A549 (cell line): ENCODE data around the gene ANKRD33B. TPM values are rescaled to one million over a fixed set of nuclear protein-coding genes. Genes with fewer than 3 reads are reported as not detected.

Experiments
- ATAC-seq, 2 experiments: fragments of 200-7000 bp in 1 of 2; fragments of >200 bp in 1 of 2; cut with Nextera tagmentation in 1 of 2; cut with Tn5 transposase in 1 of 2; 3 replicates each; pipeline versions ENCODE4 v1.8.0 to v1.9.1; 2018 to 2020; ENCODE audit warnings: mild to moderate bottlenecking in 1 of 2, moderate library complexity in 1 of 2
- CTCF ChIA-PET: fragments of 300-600 bp; sonication (Branson Sonifier 250); formaldehyde crosslinking; extraction: SDS; loops from one replicate; lab custom pipeline; 2021; ENCODE audit warnings: antibody characterized with exemption, inconsistent platforms; lab: Yijun Ruan, JAX
- POLR2A ChIA-PET: fragments of 350-600 bp; formaldehyde crosslinking; extraction: SDS; loops from one replicate; lab custom pipeline; 2021; ENCODE audit warnings: antibody characterized with exemption, inconsistent platforms; lab: Yijun Ruan, JAX
- DNase-seq, 2 experiments: peaks; one replicate each; pipeline versions ENCODE4 v3.0.0 to v3.0.0-alpha.2; 2011 to 2016; ENCODE audit warnings: low read depth in 1 of 2, low spot score in 1 of 2
- FAIRE-seq: peaks from 2 replicates; lab custom pipeline; 2011; peaks lifted over from hg19 to GRCh38; lab: Jason Lieb, UNC
- H3K27ac ChIP-seq, 2 experiments: fragments of >200 bp; sonication (Bioruptor Twin); formaldehyde crosslinking; 3 replicates each; pipeline ENCODE4 v1.5.1; 2016 to 2017
- H3K4me1 ChIP-seq: fragments of >200 bp; sonication (Bioruptor Twin); formaldehyde crosslinking; 3 replicates; pipeline ENCODE4 v1.6.1; 2016
- H3K4me2 ChIP-seq: fragments of >200 bp; sonication (Bioruptor Twin); formaldehyde crosslinking; 3 replicates; pipeline ENCODE4 v1.6.1; 2016
- H3K4me3 ChIP-seq: fragments of >200 bp; sonication (Bioruptor Twin); formaldehyde crosslinking; 3 replicates; pipeline ENCODE4 v1.5.1; 2016
- H3K9me3 ChIP-seq: fragments of >200 bp; sonication (Bioruptor Twin); formaldehyde crosslinking; 3 replicates; pipeline ENCODE4 v1.6.1; 2016
- EHF ChIP-seq: fragments of 250-450 bp; sonication (Bioruptor Pico); IDR thresholded peaks from 2 replicates; pipeline ENCODE4 v1.5.0; 2020; ENCODE audit warnings: mild to moderate bottlenecking
- HEYL ChIP-seq: fragments of 250-450 bp; sonication (Bioruptor Pico); IDR thresholded peaks from 2 replicates; pipeline ENCODE4 v1.8.0; 2021; ENCODE audit warnings: mild to moderate bottlenecking, moderate library complexity
- HOXA7 ChIP-seq: fragments of 250-450 bp; sonication (Bioruptor Pico); IDR thresholded peaks from 2 replicates; pipeline ENCODE4 v1.5.0; 2020; ENCODE audit warnings: mild to moderate bottlenecking, moderate library complexity
- JUN ChIP-seq, 2 experiments: fragments of >200 bp; sonication (Bioruptor Twin); formaldehyde crosslinking; IDR thresholded peaks; 2 replicates in 1 of 2; 3 replicates in 1 of 2; pipeline ENCODE4 v1.6.1; 2016 to 2017
- KDM1A ChIP-seq: fragments of 200-600 bp; sonication (generic); IDR thresholded peaks from 2 replicates; pipeline ENCODE4 v1.6.1; 2016; ENCODE audit warnings: low read depth, mild to moderate bottlenecking
- MAFK ChIP-seq: fragments of 450-650 bp; IDR thresholded peaks from 2 replicates; pipeline ENCODE4 v1.6.1; 2014; ENCODE audit not compliant: partially characterized antibody
- NFE2L2 ChIP-seq: fragments of 150-350 bp; conservative IDR thresholded peaks from 2 replicates; pipeline ENCODE4 v1.6.1; 2014; ENCODE audit warnings: low read length
- RARB ChIP-seq: fragments of 250-450 bp; sonication (Bioruptor Pico); IDR thresholded peaks from 2 replicates; pipeline ENCODE4 v1.8.0; 2021; ENCODE audit warnings: mild to moderate bottlenecking, moderate library complexity
- RFX5 ChIP-seq: fragments of 450-650 bp; IDR thresholded peaks from 2 replicates; pipeline ENCODE4 v1.7.1; 2014; ENCODE audit warnings: antibody characterized with exemption, mild to moderate bottlenecking, moderate library complexity
- SREBF2 ChIP-seq: fragments of 450-650 bp; IDR thresholded peaks from 2 replicates; pipeline ENCODE4 v1.6.1; 2014; ENCODE audit warnings: mild to moderate bottlenecking, moderate library complexity
- ZC3H11A ChIP-seq: fragments of 450-650 bp; IDR thresholded peaks from 2 replicates; pipeline ENCODE4 v1.6.1; 2014; ENCODE audit warnings: antibody characterized with exemption, mild to moderate bottlenecking
- ZSCAN20 ChIP-seq: fragments of 250-450 bp; sonication (Bioruptor Pico); IDR thresholded peaks from 2 replicates; pipeline ENCODE4 v1.8.0; 2022; ENCODE audit warnings: mild to moderate bottlenecking, moderate library complexity
- WGBS: methylation state at CpG from one replicate; pipeline ENCODE4 v1.1.6; 2017; ENCODE audit errors: missing lambda C conversion rate; 5-methylcytosine and 5-hydroxymethylcytosine counted together
- polyA plus RNA-seq, 4 experiments: library from polyadenylated mRNA; depleted of rRNA in 3 of 4; stranded (reverse); fragments of >200 nt; fragmentation: RNase III in 1 of 4; extraction: RNeasy Plus Mini Kit Qiagen cat#74134 plus additional on column Dnase treatment in 1 of 4; gene quantifications; 2 replicates in 3 of 4; 3 replicates in 1 of 4; pipeline ENCODE4 v1.2.3, GENCODE V29; 2011 to 2017
- TF ChIP-seq, protein P1 (sequence below): IDR thresholded peaks from 2 replicates; pipeline ENCODE4 v1.6.1; 2012
- TF ChIP-seq, protein P2 (sequence below): fragments of >200 bp; sonication (Bioruptor Twin); formaldehyde crosslinking; IDR thresholded peaks from 3 replicates; pipeline ENCODE4 v1.5.1; 2016
- TF ChIP-seq, protein P3 (sequence below): fragments of 150-350 bp; IDR thresholded peaks from 2 replicates; pipeline ENCODE4 v1.6.1; 2014; ENCODE audit warnings: low read depth, mild to moderate bottlenecking, low read length
- TF ChIP-seq, protein P4 (sequence below): IDR thresholded peaks from 2 replicates; pipeline ENCODE4 v1.6.1; 2012

Gene ANKRD33B
- polyA plus RNA-seq, 2 of the 4 experiments (the other 2 are of a cell fraction), result 4.0 to 6.9 TPM

DNA sequence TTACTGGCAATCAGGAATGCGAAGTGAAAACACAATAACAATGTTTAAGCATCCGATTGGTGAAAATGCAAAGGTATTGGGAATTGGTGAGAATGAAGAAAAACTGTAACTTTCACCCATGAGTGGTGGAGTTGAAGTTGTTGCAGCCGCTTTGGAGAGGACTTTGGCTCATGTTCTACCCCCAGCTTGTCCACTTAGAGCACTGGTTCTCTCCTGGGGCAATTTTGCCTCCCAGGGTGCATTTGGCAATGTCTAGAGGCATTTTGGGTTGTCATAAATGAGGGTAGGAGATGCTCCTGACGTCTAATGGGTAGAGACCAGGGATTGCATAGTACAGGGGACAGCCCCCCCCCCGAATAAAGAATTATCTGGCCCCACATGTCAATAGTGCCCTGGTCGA lies 46.2 kb downstream of the ANKRD33B start:
- 79% methylated on average over 6 of the region's 6 CpGs for WGBS
- no peak for DNase-seq

DNA sequence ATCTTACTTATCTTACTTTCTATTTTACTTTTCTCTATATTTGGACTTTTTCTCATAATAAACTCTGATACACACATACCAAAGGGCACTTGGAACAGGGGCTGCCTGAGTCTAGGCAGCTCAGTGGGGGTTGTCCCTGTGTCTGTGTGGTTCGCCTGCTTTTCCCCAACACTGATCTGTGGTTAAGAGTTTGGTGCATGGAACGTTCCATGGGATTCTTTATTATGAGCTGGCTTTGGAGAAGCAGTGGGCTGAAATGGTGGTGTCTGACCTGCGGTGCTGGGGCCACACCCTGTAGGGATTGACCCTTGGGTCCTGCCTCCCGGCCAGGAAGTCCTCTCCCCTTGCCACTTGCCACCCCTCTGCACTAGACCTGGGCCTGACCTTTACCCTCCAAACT lies 47.4 kb downstream of the ANKRD33B start:
- CTCF ChIA-PET, result interaction anchor here (0.7 to 23.2 kb wide), 4 partner anchors 10 to 160 kb away, joined by 3 to 479 read pairs (median 29); no protein-coding TSS in a partner anchor
- TF ChIP-seq EHF (CRISPR knock-in tag), result no peak
- no peak for TF ChIP-seq SREBF2
- no peak for TF ChIP-seq JUN (IDR thresholded peaks at IDR 0.05)
- no peak for TF ChIP-seq ZSCAN20 (CRISPR knock-in tag)
- TF ChIP-seq ZC3H11A, result no peak
- TF ChIP-seq, protein P1, sequence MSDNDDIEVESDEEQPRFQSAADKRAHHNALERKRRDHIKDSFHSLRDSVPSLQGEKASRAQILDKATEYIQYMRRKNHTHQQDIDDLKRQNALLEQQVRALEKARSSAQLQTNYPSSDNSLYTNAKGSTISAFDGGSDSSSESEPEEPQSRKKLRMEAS, result no peak
- TF ChIP-seq RFX5, result no peak
- TF ChIP-seq, protein P2, sequence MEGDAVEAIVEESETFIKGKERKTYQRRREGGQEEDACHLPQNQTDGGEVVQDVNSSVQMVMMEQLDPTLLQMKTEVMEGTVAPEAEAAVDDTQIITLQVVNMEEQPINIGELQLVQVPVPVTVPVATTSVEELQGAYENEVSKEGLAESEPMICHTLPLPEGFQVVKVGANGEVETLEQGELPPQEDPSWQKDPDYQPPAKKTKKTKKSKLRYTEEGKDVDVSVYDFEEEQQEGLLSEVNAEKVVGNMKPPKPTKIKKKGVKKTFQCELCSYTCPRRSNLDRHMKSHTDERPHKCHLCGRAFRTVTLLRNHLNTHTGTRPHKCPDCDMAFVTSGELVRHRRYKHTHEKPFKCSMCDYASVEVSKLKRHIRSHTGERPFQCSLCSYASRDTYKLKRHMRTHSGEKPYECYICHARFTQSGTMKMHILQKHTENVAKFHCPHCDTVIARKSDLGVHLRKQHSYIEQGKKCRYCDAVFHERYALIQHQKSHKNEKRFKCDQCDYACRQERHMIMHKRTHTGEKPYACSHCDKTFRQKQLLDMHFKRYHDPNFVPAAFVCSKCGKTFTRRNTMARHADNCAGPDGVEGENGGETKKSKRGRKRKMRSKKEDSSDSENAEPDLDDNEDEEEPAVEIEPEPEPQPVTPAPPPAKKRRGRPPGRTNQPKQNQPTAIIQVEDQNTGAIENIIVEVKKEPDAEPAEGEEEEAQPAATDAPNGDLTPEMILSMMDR, result no peak
- no peak for TF ChIP-seq RARB (CRISPR knock-in tag)
- FAIRE-seq, result no peak

More for the DNA sequence above, 46.2 kb downstream of the ANKRD33B start:
- ATAC-seq, result no peak
- Histone ChIP-seq H3K9me3 (no peaks in the 10 kb centered on the region), H3K4me1 (peaks cover 17% of the 10 kb centered on the region), H3K27ac (no peak overlapping the region), H3K4me2 (no peak overlapping the region), H3K4me3 (no peak overlapping the region)
- FAIRE-seq, result no peak
- TF ChIP-seq, protein P3, sequence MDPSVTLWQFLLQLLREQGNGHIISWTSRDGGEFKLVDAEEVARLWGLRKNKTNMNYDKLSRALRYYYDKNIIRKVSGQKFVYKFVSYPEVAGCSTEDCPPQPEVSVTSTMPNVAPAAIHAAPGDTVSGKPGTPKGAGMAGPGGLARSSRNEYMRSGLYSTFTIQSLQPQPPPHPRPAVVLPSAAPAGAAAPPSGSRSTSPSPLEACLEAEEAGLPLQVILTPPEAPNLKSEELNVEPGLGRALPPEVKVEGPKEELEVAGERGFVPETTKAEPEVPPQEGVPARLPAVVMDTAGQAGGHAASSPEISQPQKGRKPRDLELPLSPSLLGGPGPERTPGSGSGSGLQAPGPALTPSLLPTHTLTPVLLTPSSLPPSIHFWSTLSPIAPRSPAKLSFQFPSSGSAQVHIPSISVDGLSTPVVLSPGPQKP, result no peak
- TF ChIP-seq KDM1A (no peak), HEYL (CRISPR knock-in tag) (no peak), HOXA7 (CRISPR knock-in tag) (no peak), ZC3H11A (no peak)
- TF ChIP-seq, protein P4, sequence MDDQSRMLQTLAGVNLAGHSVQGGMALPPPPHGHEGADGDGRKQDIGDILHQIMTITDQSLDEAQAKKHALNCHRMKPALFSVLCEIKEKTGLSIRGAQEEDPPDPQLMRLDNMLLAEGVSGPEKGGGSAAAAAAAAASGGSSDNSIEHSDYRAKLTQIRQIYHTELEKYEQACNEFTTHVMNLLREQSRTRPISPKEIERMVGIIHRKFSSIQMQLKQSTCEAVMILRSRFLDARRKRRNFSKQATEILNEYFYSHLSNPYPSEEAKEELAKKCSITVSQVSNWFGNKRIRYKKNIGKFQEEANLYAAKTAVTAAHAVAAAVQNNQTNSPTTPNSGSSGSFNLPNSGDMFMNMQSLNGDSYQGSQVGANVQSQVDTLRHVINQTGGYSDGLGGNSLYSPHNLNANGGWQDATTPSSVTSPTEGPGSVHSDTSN, result no peak
- ChIA-PET POLR2A (no interaction called here), CTCF (interaction anchor here (1.4 to 23.2 kb wide), 3 partner anchors 11 to 159 kb away, joined by 3 to 479 read pairs (median 55); no protein-coding TSS in a partner anchor)

DNA sequence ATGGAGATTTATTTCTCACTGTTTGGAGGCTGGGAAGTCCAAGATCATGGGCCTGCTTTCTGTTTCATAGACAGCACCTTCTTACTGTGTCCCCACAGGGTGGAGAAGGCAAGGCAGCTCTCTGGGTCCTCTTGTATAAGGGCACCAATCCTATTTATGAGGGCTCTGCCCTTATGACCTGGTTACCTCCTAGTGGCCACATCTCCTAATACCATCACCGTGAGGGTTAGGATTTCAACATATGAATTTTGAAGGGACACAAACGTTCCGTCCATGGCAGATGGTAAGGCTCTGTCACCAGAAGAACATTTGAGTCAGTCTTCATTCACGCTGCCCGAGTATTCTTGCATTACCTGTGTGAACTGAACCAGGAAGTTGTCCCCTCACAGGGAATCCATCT lies 48.4 kb downstream of the ANKRD33B start:
- WGBS, result 75% methylated on average over 5 of the region's 5 CpGs
- no peak overlapping the region for H3K4me2 ChIP-seq
- DNase-seq (no peak), FAIRE-seq (no peak), ATAC-seq (peak; percentile 61 to 65; a peak in 3 of 6 replicates)
- no peaks in the 10 kb centered on the region for H3K9me3 ChIP-seq
- H3K4me3 ChIP-seq, result no peak overlapping the region
- ChIA-PET CTCF (interaction anchor here (3.2 to 23.2 kb wide), 3 partner anchors 15 to 161 kb away, joined by 13 to 479 read pairs (median 55); no protein-coding TSS in a partner anchor), POLR2A (no interaction called here)
- no peak overlapping the region for H3K27ac ChIP-seq
- peaks cover 16% of the 10 kb centered on the region for H3K4me1 ChIP-seq
- no peak for TF ChIP-seq RFX5

More for the DNA sequence above, 47.4 kb downstream of the ANKRD33B start:
- H3K9me3 ChIP-seq, result no peaks in the 10 kb centered on the region
- peak overlapping the region in 1 of 2 experiments; percentile 24; a peak in 1 of 6 replicates for H3K27ac ChIP-seq
- ATAC-seq (no peak; a peak in 1 of 6 replicates), DNase-seq (no peak)
- 89% methylated on average over 4 of the region's 4 CpGs for WGBS
- H3K4me1 ChIP-seq, result peaks cover 17% of the 10 kb centered on the region
- H3K4me3 ChIP-seq, result no peak overlapping the region
- POLR2A ChIA-PET, result no interaction called here
- no peak overlapping the region for H3K4me2 ChIP-seq

DNA sequence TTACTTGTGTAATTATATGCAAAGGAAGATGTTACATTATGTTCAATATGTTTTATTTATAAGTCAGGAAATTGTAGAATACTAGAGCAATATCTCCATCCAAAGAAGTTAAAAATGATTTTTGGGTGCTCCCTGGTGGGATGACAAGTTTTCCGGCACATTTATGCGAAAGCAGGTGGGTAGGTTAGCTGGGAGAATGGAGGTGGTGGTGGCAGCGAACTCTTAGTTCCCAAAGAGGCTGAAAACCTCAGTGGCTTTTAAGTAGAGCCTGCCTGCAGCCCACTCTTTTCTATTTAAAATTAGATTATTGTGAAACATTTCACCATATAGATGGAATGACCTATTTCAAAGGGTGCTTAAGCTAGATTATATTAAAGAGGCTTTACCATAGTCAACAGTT lies 51.8 kb downstream of the ANKRD33B start:
- 88% methylated on average over 3 of the region's 3 CpGs for WGBS
- Histone ChIP-seq H3K4me1 (peaks cover 6% of the 10 kb centered on the region; the same call in 1 of the 3 replicates), H3K4me2 (no peak overlapping the region), H3K27ac (no peak overlapping the region), H3K4me3 (no peak overlapping the region), H3K9me3 (no peaks in the 10 kb centered on the region)
- POLR2A ChIA-PET, result no interaction called here
- DNase-seq (no peak), ATAC-seq (no peak), FAIRE-seq (no peak)
- CTCF ChIA-PET, result interaction anchor here (1.0 to 23.2 kb wide), 5 partner anchors 9 to 164 kb away, joined by 3 to 479 read pairs (median 4); no protein-coding TSS in a partner anchor
- TF ChIP-seq NFE2L2, result no peak
- no peak for TF ChIP-seq SREBF2
- TF ChIP-seq MAFK, result no peak
